Activated CD8-positive, alpha-beta T cell treated with anti-CD3 and anti-CD28 coated beads, Interleukin-2, amount 10 ng/mL, durations not matched to agents 7 days and 5 days (primary cell): ENCODE data around the gene PLXNA4. TPM values are rescaled to one million over a fixed set of nuclear protein-coding genes. Genes with fewer than 3 reads are reported as not detected.

Experiments used
- ATAC-seq: fragments of 150-1000 bp; cut with Tn5 transposase; one replicate; pipeline ENCODE4 v1.10.0; 2021; ENCODE audit warnings: moderate library complexity
- CTCF ChIA-PET: fragments of 350-600 bp; sonication (Branson Sonifier 250); formaldehyde crosslinking; loops from one replicate; lab custom pipeline; 2021; ENCODE audit warnings: antibody characterized with exemption; lab: Charles Lee
- POLR2A ChIA-PET: fragments of 350-600 bp; sonication (Branson Sonifier 250); formaldehyde crosslinking; loops from one replicate; lab custom pipeline; 2021; ENCODE audit warnings: antibody characterized with exemption; lab: Charles Lee
- DNase-seq: peaks from one replicate; pipeline ENCODE4 v3.0.0-alpha.2; 2020
- H3K27ac Mint-ChIP-seq: one replicate; pipeline ENCODE4 v1.8.0; 2021; ENCODE audit warnings: mild to moderate bottlenecking, mixed read lengths
- H3K27me3 Mint-ChIP-seq: one replicate; pipeline ENCODE4 v1.8.0; 2021; ENCODE audit warnings: low read depth, mixed read lengths
- H3K36me3 Mint-ChIP-seq: one replicate; pipeline ENCODE4 v1.8.0; 2021; ENCODE audit warnings: low read depth, mixed read lengths
- H3K4me1 Mint-ChIP-seq: one replicate; pipeline ENCODE4 v1.8.0; 2021; ENCODE audit warnings: low read depth, mixed read lengths
- H3K4me3 Mint-ChIP-seq: one replicate; pipeline ENCODE4 v1.8.0; 2021; ENCODE audit warnings: mild to moderate bottlenecking, mixed read lengths
- H3K9me3 Mint-ChIP-seq: one replicate; pipeline ENCODE4 v1.8.0; 2022; ENCODE audit warnings: mixed read lengths; ENCODE audit not compliant: insufficient read depth
- total RNA-seq, 2 experiments: library from RNA; stranded (reverse); gene quantifications; one replicate each; pipeline ENCODE4 v1.2.3, GENCODE V29; 2021

Gene PLXNA4
- total RNA-seq, 2 experiments from 2014 or later: 45.4 to 47.2 TPM

GRCh38 chr7:132381742-132382472 lies 194.4 kb downstream of the PLXNA4 start:
- Mint-ChIP-seq H3K27ac (no peak overlapping the region), H3K36me3 (no peaks in the 10 kb centered on the region), H3K4me3 (no peak overlapping the region), H3K9me3 (no peaks in the 10 kb centered on the region), H3K27me3 (peaks cover 29% of the 10 kb centered on the region), H3K4me1 (no peaks in the 10 kb centered on the region)
- ATAC-seq (no peak), DNase-seq (no peak)
- ChIA-PET CTCF (interaction anchor here (0.7 kb wide), 1 partner anchor 63 kb away, joined by 5 read pairs; no protein-coding TSS in a partner anchor), POLR2A (no interaction called here)

GRCh38 chr7:132380059-132380458 lies 196.2 kb downstream of the PLXNA4 start:
- DNase-seq (no peak), ATAC-seq (no peak)
- ChIA-PET CTCF (no interaction called here), POLR2A (no interaction called here)
- Mint-ChIP-seq H3K27ac (no peak overlapping the region), H3K4me3 (no peak overlapping the region), H3K27me3 (peaks cover 30% of the 10 kb centered on the region), H3K4me1 (no peaks in the 10 kb centered on the region), H3K36me3 (no peaks in the 10 kb centered on the region), H3K9me3 (no peaks in the 10 kb centered on the region)

- POLR2A ChIA-PET: no interaction called here
- no peak for ATAC-seq
- Mint-ChIP-seq H3K9me3 (no peaks in the 10 kb centered on the region), H3K27ac (no peak overlapping the region), H3K36me3 (no peaks in the 10 kb centered on the region), H3K27me3 (peaks cover 30% of the 10 kb centered on the region), H3K4me1 (no peaks in the 10 kb centered on the region), H3K4me3 (no peak overlapping the region)
- no peak for DNase-seq
- CTCF ChIA-PET: no interaction called here
These were observed 197.0 kb downstream of the PLXNA4 start for GRCh38 chr7:132379292-132379691.

- ChIA-PET POLR2A (no interaction called here), CTCF (no interaction called here)
- ATAC-seq (no peak), DNase-seq (no peak)
- H3K4me3 Mint-ChIP-seq: no peak overlapping the region
- H3K9me3 Mint-ChIP-seq: no peaks in the 10 kb centered on the region
- H3K4me1 Mint-ChIP-seq: no peaks in the 10 kb centered on the region
- H3K27ac Mint-ChIP-seq: no peak overlapping the region
- peaks cover 29% of the 10 kb centered on the region for H3K27me3 Mint-ChIP-seq
- H3K36me3 Mint-ChIP-seq: no peaks in the 10 kb centered on the region
These were observed 198.3 kb downstream of the PLXNA4 start for GRCh38 chr7:132377703-132378584.

GRCh38 chr7:132377015-132377414 lies 199.3 kb downstream of the PLXNA4 start:
- no peak for ATAC-seq
- ChIA-PET CTCF (no interaction called here), POLR2A (no interaction called here)
- Mint-ChIP-seq H3K27me3 (peaks cover 25% of the 10 kb centered on the region), H3K36me3 (no peaks in the 10 kb centered on the region), H3K9me3 (no peaks in the 10 kb centered on the region), H3K27ac (no peak overlapping the region), H3K4me3 (no peak overlapping the region), H3K4me1 (no peaks in the 10 kb centered on the region)
- no peak for DNase-seq

- ChIA-PET POLR2A (no interaction called here), CTCF (no interaction called here)
These were observed 199.8 kb downstream of the PLXNA4 start for GRCh38 chr7:132376361-132377013.

GRCh38 chr7:132373879-132374278 lies 202.4 kb downstream of the PLXNA4 start:
- ChIA-PET POLR2A (no interaction called here), CTCF (interaction anchor here (1.2 to 1.5 kb wide), 3 partner anchors 20 to 207 kb away, joined by 3 to 5 read pairs (median 4); no protein-coding TSS in a partner anchor)
- ATAC-seq: no peak
- Mint-ChIP-seq H3K36me3 (no peaks in the 10 kb centered on the region), H3K9me3 (no peaks in the 10 kb centered on the region), H3K4me3 (no peak overlapping the region), H3K27me3 (peaks cover 17% of the 10 kb centered on the region), H3K4me1 (peaks cover 4% of the 10 kb centered on the region), H3K27ac (no peak overlapping the region)
- DNase-seq: no peak

More at GRCh38 chr7:132376361-132377013, 199.8 kb downstream of the PLXNA4 start:
- DNase-seq (no peak), ATAC-seq (no peak)
- H3K9me3 Mint-ChIP-seq: no peaks in the 10 kb centered on the region
- no peaks in the 10 kb centered on the region for H3K4me1 Mint-ChIP-seq
- no peak overlapping the region for H3K4me3 Mint-ChIP-seq
- peaks cover 27% of the 10 kb centered on the region for H3K27me3 Mint-ChIP-seq
- no peak overlapping the region for H3K27ac Mint-ChIP-seq
- H3K36me3 Mint-ChIP-seq: no peaks in the 10 kb centered on the region

- ATAC-seq: no peak
- no peak overlapping the region for H3K4me3 Mint-ChIP-seq
- no peaks in the 10 kb centered on the region for H3K9me3 Mint-ChIP-seq
- ChIA-PET CTCF (interaction anchor here (1.2 to 1.5 kb wide), 2 partner anchors 206 to 208 kb away, joined by 3 to 5 read pairs; no protein-coding TSS in a partner anchor), POLR2A (no interaction called here)
- no peaks in the 10 kb centered on the region for H3K36me3 Mint-ChIP-seq
- H3K4me1 Mint-ChIP-seq: peaks cover 6% of the 10 kb centered on the region
- H3K27me3 Mint-ChIP-seq: peaks cover 17% of the 10 kb centered on the region
- no peak for DNase-seq
- H3K27ac Mint-ChIP-seq: no peak overlapping the region
These were observed 203.2 kb downstream of the PLXNA4 start for GRCh38 chr7:132373041-132373440.

GRCh38 chr7:132371948-132372347 lies 204.3 kb downstream of the PLXNA4 start:
- DNase-seq (no peak), ATAC-seq (no peak)
- Mint-ChIP-seq H3K9me3 (no peaks in the 10 kb centered on the region), H3K4me1 (peaks cover 6% of the 10 kb centered on the region), H3K36me3 (no peaks in the 10 kb centered on the region), H3K27me3 (peaks cover 14% of the 10 kb centered on the region), H3K27ac (no peak overlapping the region), H3K4me3 (no peak overlapping the region)
- ChIA-PET POLR2A (no interaction called here), CTCF (no interaction called here)

GRCh38 chr7:132368246-132368900 lies 207.9 kb downstream of the PLXNA4 start:
- H3K4me1 Mint-ChIP-seq: peaks cover 6% of the 10 kb centered on the region
- ATAC-seq: no peak
- no peaks in the 10 kb centered on the region for H3K36me3 Mint-ChIP-seq
- POLR2A ChIA-PET: no interaction called here
- H3K27me3 Mint-ChIP-seq: peaks cover 5% of the 10 kb centered on the region
- H3K4me3 Mint-ChIP-seq: no peak overlapping the region
- H3K27ac Mint-ChIP-seq: no peak overlapping the region
- no peak for DNase-seq
- CTCF ChIA-PET: no interaction called here
- no peaks in the 10 kb centered on the region for H3K9me3 Mint-ChIP-seq

- Mint-ChIP-seq H3K4me1 (peaks cover 6% of the 10 kb centered on the region), H3K27ac (no peak overlapping the region)
- CTCF ChIA-PET: no interaction called here
These were observed 208.5 kb downstream of the PLXNA4 start for GRCh38 chr7:132367795-132368194.

More at GRCh38 chr7:132367795-132368194, 208.5 kb downstream of the PLXNA4 start:
- no peaks in the 10 kb centered on the region for H3K36me3 Mint-ChIP-seq
- no peak for DNase-seq
- ATAC-seq: no peak
- no peaks in the 10 kb centered on the region for H3K9me3 Mint-ChIP-seq
- H3K27me3 Mint-ChIP-seq: peaks cover 4% of the 10 kb centered on the region
- POLR2A ChIA-PET: no interaction called here
- H3K4me3 Mint-ChIP-seq: no peak overlapping the region
